SKM-1 (cell line): Measurements from ENCODE around the gene CCNK.

ENCODE experiments used
- DNase-seq: peaks from one replicate; lab custom pipeline; 2025; ENCODE audit not compliant: unreplicated experiment; lab: John Stamatoyannopoulos, UW

CCNK gene

GRCh38 chr14:99532310-99532709 lies 51.1 kb downstream of the CCNK start:
- no peak for DNase-seq

GRCh38 chr14:99534333-99534732 lies 53.1 kb downstream of the CCNK start:
- DNase-seq = no peak

GRCh38 chr14:99534863-99535262 lies 53.7 kb downstream of the CCNK start:
- no peak for DNase-seq

GRCh38 chr14:99535448-99535847 lies 54.2 kb downstream of the CCNK start:
- DNase-seq = no peak

GRCh38 chr14:99535908-99536778 lies 54.9 kb downstream of the CCNK start:
- no peak for DNase-seq

- DNase-seq = no peak
Observed at GRCh38 chr14:99537399-99537798, 56.2 kb downstream of the CCNK start.

GRCh38 chr14:99538275-99538674 lies 57.1 kb downstream of the CCNK start:
- DNase-seq = no peak

GRCh38 chr14:99538733-99539132 lies 57.5 kb downstream of the CCNK start:
- DNase-seq = no peak

GRCh38 chr14:99539491-99539890 lies 58.3 kb downstream of the CCNK start:
- no peak for DNase-seq

GRCh38 chr14:99540196-99541032 lies 59.2 kb downstream of the CCNK start:
- DNase-seq = no peak

- no peak for DNase-seq
Observed at GRCh38 chr14:99541211-99541610, 60.0 kb downstream of the CCNK start.

GRCh38 chr14:99541677-99542470 lies 60.7 kb downstream of the CCNK start:
- no peak for DNase-seq

- no peak for DNase-seq
Observed at GRCh38 chr14:99542566-99542965, 61.4 kb downstream of the CCNK start.

GRCh38 chr14:99543370-99543769 lies 62.2 kb downstream of the CCNK start:
- DNase-seq = no peak

- DNase-seq = no peak
Observed at GRCh38 chr14:99543985-99544384, 62.8 kb downstream of the CCNK start.

GRCh38 chr14:99544991-99545390 lies 63.8 kb downstream of the CCNK start:
- DNase-seq = no peak

GRCh38 chr14:99545586-99545985 lies 64.4 kb downstream of the CCNK start:
- DNase-seq = no peak

GRCh38 chr14:99546234-99546879 lies 65.1 kb downstream of the CCNK start:
- DNase-seq = no peak

GRCh38 chr14:99548255-99548654 lies 67.0 kb downstream of the CCNK start:
- DNase-seq = no peak

- DNase-seq = no peak
Observed at GRCh38 chr14:99548871-99549515, 67.8 kb downstream of the CCNK start.
